Measurements from ENCODE around the gene STPG4.

DNA sequence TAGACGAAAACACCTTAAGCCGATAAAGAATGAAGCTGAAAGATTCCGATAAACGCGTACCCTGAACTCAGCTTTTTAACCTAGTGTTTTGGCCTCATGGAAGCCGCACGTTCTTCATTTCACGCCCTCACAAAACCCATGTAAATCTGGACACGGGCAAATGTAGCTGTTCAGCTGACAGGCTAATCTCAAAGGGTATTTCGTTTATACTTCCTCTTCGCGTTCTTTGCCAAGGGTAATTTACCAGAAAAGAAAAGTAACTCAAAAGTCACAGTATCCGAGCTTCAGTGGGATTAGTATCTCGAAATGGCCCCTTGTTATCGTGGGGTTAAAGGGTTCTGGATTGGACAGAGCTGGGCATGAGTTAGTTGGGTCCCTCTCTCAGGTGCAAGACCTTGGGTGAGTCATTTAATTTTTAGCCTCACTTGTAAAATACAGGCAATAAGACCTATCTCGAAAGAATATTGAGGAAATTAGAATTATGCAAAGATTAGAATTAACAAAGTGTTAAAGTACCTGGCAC lies 22.0 kb upstream of the STPG4 start:
- TF ChIP-seq EZH2 (IDR thresholded peaks at IDR 0.05; ENCODE audit: insufficient read depth, poor library complexity, severe bottlenecking) (no peak), EZH2phosphoT487 (IDR thresholded peaks at IDR 0.05; ENCODE audit: insufficient read depth, low read depth) (no peak)

Measured in GM23248 (cell line).